OCI-LY3 (cell line): ENCODE data around the gene EYA2.

Experiments
- H2AFZ ChIP-seq: fragments of 200-600, 300-600 bp; shearing (Covaris generic); 2 replicates; pipeline ENCODE4 v1.6.0; 2014; ENCODE audit warnings: antibody characterized with exemption, low read depth, low read length
- H3K27ac ChIP-seq: fragments of 200-600, 300-600 bp; sonication (generic); 2 replicates; pipeline ENCODE4 v1.5.1; 2014; ENCODE audit warnings: mild to moderate bottlenecking, low read length, moderate library complexity, mixed read lengths
- H3K27me3 ChIP-seq: fragments of 200-600, 300-600 bp; sonication (generic); 2 replicates; pipeline ENCODE4 v1.6.1; 2014; ENCODE audit warnings: low read depth, low read length, mixed read lengths
- H3K36me3 ChIP-seq: fragments of 200-600, 300-600 bp; sonication (generic); replicated peaks from 2 replicates; pipeline ENCODE3; 2014; ENCODE audit warnings: low read depth, low read length, mixed read lengths
- H3K4me1 ChIP-seq: fragments of 300-600, 200-600 bp; sonication (generic); 2 replicates; pipeline ENCODE4 v1.6.1; 2014; ENCODE audit warnings: low read length, mixed read lengths
- H3K4me2 ChIP-seq: fragments of 200-600, 300-600 bp; sonication (generic); 2 replicates; pipeline ENCODE4 v1.6.1; 2014; ENCODE audit warnings: low read length, mixed read lengths
- H3K4me3 ChIP-seq: fragments of 300-600, 200-600 bp; sonication (generic); 2 replicates; pipeline ENCODE4 v1.5.1; 2014; ENCODE audit warnings: antibody characterized with exemption, mild to moderate bottlenecking, low read length, moderate library complexity
- H3K79me2 ChIP-seq: fragments of 300-600, 200-600 bp; shearing (Covaris generic); 2 replicates; pipeline ENCODE4 v1.6.1; 2014; ENCODE audit warnings: mild to moderate bottlenecking, low read length, mixed read lengths
- H3K9ac ChIP-seq: fragments of 300-600, 200-600 bp; shearing (Covaris generic); 2 replicates; pipeline ENCODE4 v1.6.0; 2014; ENCODE audit warnings: mild to moderate bottlenecking, low read length, moderate library complexity
- H3K9me3 ChIP-seq: fragments of 200-600, 300-600 bp; shearing (Covaris generic); 2 replicates; pipeline ENCODE4 v1.6.1; 2014; ENCODE audit warnings: low read length, mixed read lengths; ENCODE audit not compliant: insufficient read depth
- H4K20me1 ChIP-seq: fragments of 200-600, 300-600 bp; sonication (generic); 2 replicates; pipeline ENCODE4 v1.6.1; 2016; ENCODE audit warnings: low read length, mixed read lengths; ENCODE audit not compliant: insufficient read depth
- EZH2phosphoT487 ChIP-seq: fragments of 200-600 bp; shearing (Covaris generic); IDR thresholded peaks from 2 replicates; pipeline ENCODE4 v1.6.1; 2018; ENCODE audit warnings: antibody characterized with exemption, mixed run types, low read depth
- TF ChIP-seq, protein P1 (sequence below): fragments of 200-600, 300-600 bp; sonication (generic); IDR thresholded peaks from 2 replicates; pipeline ENCODE4 v1.5.1; 2014; ENCODE audit warnings: antibody characterized with exemption, low read length, low read depth

Gene EYA2

GRCh38 chr20:47058236-47058635, 163.6 kb downstream of the EYA2 start:
- Histone ChIP-seq H3K27ac (no peak overlapping the region), H3K79me2 (no peaks in the 10 kb centered on the region), H3K36me3 (no peaks in the 10 kb centered on the region), H2AFZ (no peak overlapping the region), H3K4me1 (no peaks in the 10 kb centered on the region), H3K4me2 (no peak overlapping the region), H4K20me1 (no peaks in the 10 kb centered on the region), H3K4me3 (no peak overlapping the region), H3K9ac (no peak overlapping the region), H3K9me3 (no peaks in the 10 kb centered on the region), H3K27me3 (peaks cover 8% of the 10 kb centered on the region; the same call in 1 of the 2 replicates)
- TF ChIP-seq, protein P1, sequence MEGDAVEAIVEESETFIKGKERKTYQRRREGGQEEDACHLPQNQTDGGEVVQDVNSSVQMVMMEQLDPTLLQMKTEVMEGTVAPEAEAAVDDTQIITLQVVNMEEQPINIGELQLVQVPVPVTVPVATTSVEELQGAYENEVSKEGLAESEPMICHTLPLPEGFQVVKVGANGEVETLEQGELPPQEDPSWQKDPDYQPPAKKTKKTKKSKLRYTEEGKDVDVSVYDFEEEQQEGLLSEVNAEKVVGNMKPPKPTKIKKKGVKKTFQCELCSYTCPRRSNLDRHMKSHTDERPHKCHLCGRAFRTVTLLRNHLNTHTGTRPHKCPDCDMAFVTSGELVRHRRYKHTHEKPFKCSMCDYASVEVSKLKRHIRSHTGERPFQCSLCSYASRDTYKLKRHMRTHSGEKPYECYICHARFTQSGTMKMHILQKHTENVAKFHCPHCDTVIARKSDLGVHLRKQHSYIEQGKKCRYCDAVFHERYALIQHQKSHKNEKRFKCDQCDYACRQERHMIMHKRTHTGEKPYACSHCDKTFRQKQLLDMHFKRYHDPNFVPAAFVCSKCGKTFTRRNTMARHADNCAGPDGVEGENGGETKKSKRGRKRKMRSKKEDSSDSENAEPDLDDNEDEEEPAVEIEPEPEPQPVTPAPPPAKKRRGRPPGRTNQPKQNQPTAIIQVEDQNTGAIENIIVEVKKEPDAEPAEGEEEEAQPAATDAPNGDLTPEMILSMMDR, result no peak
- TF ChIP-seq EZH2phosphoT487, result no peak

- no peak overlapping the region for H3K9ac ChIP-seq
These were observed 164.9 kb downstream of the EYA2 start for GRCh38 chr20:47059536-47059935.

GRCh38 chr20:47061549-47061948, 166.9 kb downstream of the EYA2 start:
- no peak overlapping the region for H3K4me3 ChIP-seq
- peaks cover 9% of the 10 kb centered on the region; the same call in 1 of the 2 replicates for H3K9me3 ChIP-seq
- no peak overlapping the region for H3K27ac ChIP-seq
- TF ChIP-seq EZH2phosphoT487, result no peak
- TF ChIP-seq, protein P1, result no peak
- H3K4me1 ChIP-seq, result no peaks in the 10 kb centered on the region
- no peaks in the 10 kb centered on the region for H3K79me2 ChIP-seq
- H3K4me2 ChIP-seq, result no peak overlapping the region
- no peaks in the 10 kb centered on the region for H4K20me1 ChIP-seq
- no peaks in the 10 kb centered on the region; the same call in 1 of the 2 replicates for H3K27me3 ChIP-seq
- H3K36me3 ChIP-seq, result no peaks in the 10 kb centered on the region
- H2AFZ ChIP-seq, result no peak overlapping the region
- no peak overlapping the region for H3K9ac ChIP-seq

More at GRCh38 chr20:47059536-47059935, 164.9 kb downstream of the EYA2 start:
- H3K9me3 ChIP-seq, result peaks cover 3% of the 10 kb centered on the region; the same call in 1 of the 2 replicates
- H3K27me3 ChIP-seq, result peaks cover 7% of the 10 kb centered on the region; the same call in 1 of the 2 replicates
- H3K79me2 ChIP-seq, result no peaks in the 10 kb centered on the region
- no peaks in the 10 kb centered on the region for H3K36me3 ChIP-seq
- H3K4me1 ChIP-seq, result no peaks in the 10 kb centered on the region
- H2AFZ ChIP-seq, result no peak overlapping the region
- H3K27ac ChIP-seq, result no peak overlapping the region
- H3K4me3 ChIP-seq, result no peak overlapping the region
- no peak overlapping the region for H3K4me2 ChIP-seq
- H4K20me1 ChIP-seq, result no peaks in the 10 kb centered on the region
- TF ChIP-seq, protein P1, result no peak
- no peak for TF ChIP-seq EZH2phosphoT487

DNA sequence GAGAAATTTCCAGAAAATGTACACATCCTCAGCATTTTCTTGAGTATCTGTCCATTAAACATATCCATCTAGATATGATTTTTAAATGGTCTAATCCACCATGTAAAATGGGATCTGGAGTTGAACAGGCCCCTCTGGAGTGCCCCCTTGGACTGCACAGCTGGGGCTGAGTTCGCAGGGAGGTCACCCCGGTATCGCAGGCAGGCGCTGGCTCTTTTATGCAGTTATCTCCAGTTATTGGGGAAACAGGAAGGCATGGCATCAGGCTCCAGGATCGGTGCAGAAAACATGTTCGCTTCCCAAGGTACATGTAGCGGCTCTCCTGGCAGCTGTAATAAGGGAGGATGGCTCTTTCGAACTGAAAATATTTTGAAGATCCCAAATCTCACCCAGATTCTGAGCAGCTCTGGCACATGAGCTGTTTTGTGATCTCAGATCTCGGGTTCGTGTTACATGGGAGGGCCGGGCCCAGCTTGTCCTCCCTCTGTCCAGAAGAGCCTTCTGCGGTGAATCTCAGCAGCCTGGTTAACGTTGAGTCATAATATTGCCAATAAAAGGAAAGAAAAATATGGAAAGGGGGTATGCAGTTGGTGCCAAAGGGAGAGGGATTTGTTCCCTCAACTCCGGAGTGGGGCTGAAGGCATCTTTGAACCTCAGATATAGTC, 167.7 kb downstream of the EYA2 start:
- Histone ChIP-seq H3K9me3 (peaks cover 16% of the 10 kb centered on the region), H3K9ac (no peak overlapping the region), H3K4me3 (no peak overlapping the region), H4K20me1 (no peaks in the 10 kb centered on the region), H3K79me2 (no peaks in the 10 kb centered on the region), H3K4me2 (no peak overlapping the region), H3K27ac (no peak overlapping the region), H2AFZ (no peak overlapping the region), H3K36me3 (no peaks in the 10 kb centered on the region), H3K27me3 (no peaks in the 10 kb centered on the region; the same call in 1 of the 2 replicates), H3K4me1 (no peaks in the 10 kb centered on the region)
- TF ChIP-seq, protein P1, result no peak
- no peak for TF ChIP-seq EZH2phosphoT487
